Glomerular endothelial cell (primary cell): ENCODE results near the gene RNF103. TPM values are rescaled to one million over a fixed set of nuclear protein-coding genes. Genes with fewer than 3 reads are reported as not detected.

ENCODE experiments used
- DNase-seq: peaks from one replicate; pipeline ENCODE4 v3.0.0-alpha.2; 2011; ENCODE audit warnings: low read depth, low spot score; ENCODE audit errors: extremely low read depth
- total RNA-seq: library from RNA; depleted of rRNA; stranded (reverse); fragments of >200 nt; gene quantifications from 2 replicates; pipeline ENCODE4 v1.2.3, GENCODE V29; 2015

Gene RNF103
- total RNA-seq, 1 donor from 2014 or later, result 29.1 TPM

- no peak for DNase-seq
Observed at GRCh38 chr2:86570059-86570458, 53.6 kb downstream of the RNF103 start.

GRCh38 chr2:86566821-86567190 is 56.9 kb downstream of the RNF103 start:
- no peak for DNase-seq

DNA sequence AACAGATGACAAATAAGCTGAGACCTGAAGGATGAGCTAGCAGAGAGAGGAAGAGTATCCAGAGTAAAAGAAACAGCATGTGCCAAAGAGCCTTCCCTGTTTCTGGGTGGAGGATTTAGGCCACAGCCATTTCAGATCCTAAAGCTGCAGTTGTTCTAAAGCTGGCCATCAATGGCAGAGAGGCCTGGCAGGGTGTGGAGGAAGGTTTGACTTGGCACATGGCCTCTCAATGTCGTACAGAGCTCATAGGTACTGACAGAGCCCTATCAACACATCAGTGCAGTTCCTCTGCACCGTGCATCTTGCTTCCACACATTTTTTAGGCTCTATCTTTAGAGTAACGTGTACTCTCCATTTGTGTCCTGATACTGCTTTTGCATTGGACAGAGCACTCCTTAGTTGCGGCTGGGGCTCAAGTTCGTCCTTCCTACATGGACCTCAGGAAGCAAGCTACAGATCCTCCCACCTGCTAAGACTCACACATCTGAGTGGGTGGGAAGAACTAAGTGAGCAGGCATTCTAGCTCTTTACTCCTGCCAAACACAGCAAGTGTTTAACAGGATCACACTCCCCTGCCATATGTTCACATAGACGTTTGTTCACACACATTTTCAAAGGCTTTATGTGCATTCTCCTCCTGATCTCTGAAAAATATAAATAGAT is 57.4 kb downstream of the RNF103 start:
- no peak for DNase-seq

DNA sequence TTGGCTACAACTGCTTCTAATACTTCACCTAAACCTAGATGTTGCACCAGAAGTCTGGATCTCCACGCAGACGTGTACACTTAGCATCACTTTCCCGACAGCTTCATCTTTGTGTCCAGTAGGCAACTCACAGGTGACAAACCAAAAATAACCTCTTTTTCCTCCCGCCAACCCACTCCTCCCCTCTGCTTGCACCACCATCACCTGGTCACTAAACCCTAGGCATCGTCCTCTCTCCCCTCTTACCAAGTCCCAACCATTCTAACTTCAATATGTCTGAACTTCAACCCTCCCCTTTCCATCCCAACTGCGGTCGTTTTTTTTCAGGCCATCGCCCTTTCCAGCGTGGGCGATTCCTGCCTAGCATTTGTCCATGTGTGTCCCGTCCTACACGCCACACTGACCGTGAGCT is 60.0 kb downstream of the RNF103 start:
- no peak for DNase-seq

GRCh38 chr2:86562922-86563649 is 60.6 kb downstream of the RNF103 start, which contains the start of gene CHMP3:
TSS of gene CHMP3 (minus strand) at chr2:86563443. CDS start at chr2:86563348, 95 bp downstream.
- peak; percentile 90 for DNase-seq

- no peak for DNase-seq
Observed at GRCh38 chr2:86562485-86562921, 61.2 kb downstream of the RNF103 start.

GRCh38 chr2:86557836-86558235 is 65.8 kb downstream of the RNF103 start:
- DNase-seq, result no peak

DNA sequence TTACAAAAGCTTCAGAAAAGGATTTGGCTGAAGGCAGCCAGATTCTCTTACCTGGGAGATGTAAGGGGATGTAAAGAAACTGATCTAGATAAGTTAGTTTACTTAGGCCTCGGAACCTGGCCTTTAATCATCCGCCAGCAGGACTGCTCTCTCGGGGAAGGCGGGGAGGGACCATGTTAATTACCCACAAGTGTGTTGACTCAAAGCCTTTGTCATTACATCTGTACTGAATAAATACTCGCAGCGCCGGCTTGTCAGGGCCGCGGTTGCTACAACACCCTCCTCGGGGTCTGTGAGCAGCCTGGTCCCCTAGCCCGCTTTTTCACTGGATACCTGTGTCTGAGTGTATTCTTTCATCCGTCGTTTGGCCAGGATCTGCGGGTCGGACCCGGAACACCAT is 67.2 kb downstream of the RNF103 start:
- DNase-seq, result no peak

Other genes with a start within 250 kb of the RNF103 start
- 19.8 and 31.7 TPM in 2 replicates for gene KDM3A, start 182.5 kb downstream of the RNF103 start, total RNA-seq
- gene CHMP3, start 60.4 kb downstream of the RNF103 start, total RNA-seq, result 59.2 and 74.2 TPM in 2 replicates
- gene RMND5A, start 96.4 kb upstream of the RNF103 start, total RNA-seq, result 28.7 and 29.1 TPM in 2 replicates
- not detected in 2 replicates for gene CD8A, start 167.0 kb upstream of the RNF103 start, total RNA-seq
- not detected in 2 replicates for gene CD8B, start 238.0 kb upstream of the RNF103 start, total RNA-seq